ENCODE data around the gene MYH6. TPM values are rescaled to one million over a fixed set of nuclear protein-coding genes. Genes with fewer than 3 reads are reported as not detected.
A peak's percentile ranks its signal among the peaks of the same experiment; 100 is the strongest.

The MYH6 gene
- total RNA-seq, 1 experiment from 2014 or later, result not detected

DNA sequence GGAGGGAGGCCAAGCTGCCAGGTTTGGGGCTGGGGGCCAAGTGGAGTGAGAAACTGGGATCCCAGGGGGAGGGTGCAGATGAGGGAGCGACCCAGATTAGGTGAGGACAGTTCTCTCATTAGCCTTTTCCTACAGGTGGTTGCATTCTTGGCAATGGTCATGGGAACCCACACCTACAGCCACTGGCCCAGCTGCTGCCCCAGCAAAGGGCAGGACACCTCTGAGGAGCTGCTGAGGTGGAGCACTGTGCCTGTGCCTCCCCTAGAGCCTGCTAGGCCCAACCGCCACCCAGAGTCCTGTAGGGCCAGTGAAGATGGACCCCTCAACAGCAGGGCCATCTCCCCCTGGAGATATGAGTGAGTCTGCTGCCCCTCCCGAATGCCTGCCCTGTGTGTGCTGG is 35.0 kb downstream of the MYH6 start:
- no peak for DNase-seq (ENCODE audit: low read depth, low spot score)
- in situ Hi-C loops (cut with HindIII; ENCODE audit: low pct_unique_long_range_greater_than_20kb, low sequenced_read_pairs), result no loop called here

DNA sequence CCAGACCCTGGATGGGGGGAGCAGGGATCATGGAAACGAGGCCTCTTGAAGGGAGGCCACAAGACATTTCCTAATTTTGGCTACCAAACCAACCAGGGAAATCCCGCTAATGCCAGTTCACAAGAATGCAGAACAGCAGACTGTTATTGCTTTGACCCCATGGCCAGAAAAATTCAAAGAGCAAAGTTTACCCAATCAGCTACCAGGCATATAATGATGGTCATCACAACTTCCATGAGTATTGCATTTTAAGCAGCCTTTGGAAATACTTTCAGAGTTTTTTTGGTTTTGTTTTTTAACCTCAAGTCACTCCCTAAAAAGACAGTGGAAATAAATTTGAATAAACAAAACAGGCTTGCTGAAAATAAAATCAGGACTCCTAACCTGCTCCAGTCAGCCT is 35.6 kb downstream of the MYH6 start, which contains the start of gene IL25:
TSS of gene IL25 (plus strand) at position 301 of the 400 bp plus-strand sequence.
- no peak for DNase-seq (ENCODE audit: low read depth, low spot score)
- in situ Hi-C loops (cut with HindIII; ENCODE audit: low pct_unique_long_range_greater_than_20kb, low sequenced_read_pairs), result no loop called here

DNA sequence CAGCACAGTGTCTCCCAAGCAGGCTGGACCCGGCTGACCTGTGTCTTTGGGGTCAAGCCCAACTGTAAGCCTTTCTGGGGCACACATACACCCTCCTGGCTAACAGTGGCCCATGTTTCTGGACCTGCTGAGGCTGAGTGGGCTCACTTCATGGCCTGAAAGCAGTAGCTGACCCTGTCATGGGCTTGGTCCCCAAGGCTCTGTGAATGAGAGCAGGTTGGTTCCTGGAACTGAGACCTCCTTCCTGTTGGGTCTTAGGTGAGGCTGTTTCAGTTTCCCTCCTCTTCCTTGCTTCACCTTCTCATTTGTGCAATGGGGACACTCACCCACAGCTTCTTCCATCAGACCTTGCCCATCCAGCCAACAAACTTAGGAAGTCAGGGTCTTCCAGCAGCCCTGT is 36.2 kb downstream of the MYH6 start:
- DNase-seq (ENCODE audit: low read depth, low spot score), result no peak
- in situ Hi-C loops (cut with HindIII; ENCODE audit: low pct_unique_long_range_greater_than_20kb, low sequenced_read_pairs), result no loop called here

DNA sequence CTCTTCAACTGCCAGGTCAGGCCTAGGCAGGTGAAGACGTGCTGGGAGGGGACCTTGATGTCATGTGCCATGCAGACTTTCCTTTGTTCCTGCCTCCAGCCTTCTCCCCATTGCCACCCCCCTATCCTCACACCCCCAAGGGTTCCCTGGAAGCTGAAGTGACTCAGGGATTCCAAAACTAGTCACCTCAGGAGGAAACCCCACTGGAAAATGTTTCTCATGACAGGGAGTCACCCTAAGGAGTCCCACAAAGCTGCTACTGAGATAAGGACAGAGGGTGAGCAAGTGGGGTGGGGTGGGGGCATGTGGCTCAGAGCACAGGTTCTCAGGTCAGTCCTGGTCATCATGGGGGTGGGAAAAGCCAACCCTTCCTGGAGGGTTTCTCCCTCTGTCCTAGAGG is 37.9 kb downstream of the MYH6 start:
- DNase-seq (ENCODE audit: low read depth, low spot score), result no peak
- in situ Hi-C loops (cut with HindIII; ENCODE audit: low pct_unique_long_range_greater_than_20kb, low sequenced_read_pairs), result no loop called here

DNA sequence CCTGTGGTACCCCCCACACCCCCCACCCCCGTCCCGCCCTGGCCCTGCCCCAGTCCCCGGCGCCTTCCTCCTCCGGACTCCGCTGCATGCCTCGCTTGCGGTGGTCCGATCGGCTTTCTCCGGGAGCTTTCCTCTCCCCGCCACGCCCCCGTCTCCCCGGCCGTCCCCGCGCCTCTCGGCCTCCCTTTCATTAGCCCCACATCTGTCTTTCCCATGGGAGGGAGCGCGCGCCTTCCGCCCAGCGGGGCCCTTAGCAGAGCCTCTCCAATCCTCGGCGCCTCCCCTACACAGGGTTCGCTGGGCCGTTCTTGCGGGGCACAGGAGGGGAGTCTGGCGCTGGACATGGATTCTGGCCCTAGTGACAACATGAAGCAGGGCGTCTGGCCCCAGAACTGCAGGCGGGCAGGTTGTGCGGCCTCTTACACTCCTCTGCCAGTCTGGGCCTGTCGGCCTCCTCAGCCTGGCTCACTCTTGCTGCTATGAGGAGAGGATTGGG is 41.6 kb downstream of the MYH6 start:
- DNase-seq (ENCODE audit: low read depth, low spot score), result no peak
- in situ Hi-C loops (cut with HindIII; ENCODE audit: low pct_unique_long_range_greater_than_20kb, low sequenced_read_pairs), result no loop called here

DNA sequence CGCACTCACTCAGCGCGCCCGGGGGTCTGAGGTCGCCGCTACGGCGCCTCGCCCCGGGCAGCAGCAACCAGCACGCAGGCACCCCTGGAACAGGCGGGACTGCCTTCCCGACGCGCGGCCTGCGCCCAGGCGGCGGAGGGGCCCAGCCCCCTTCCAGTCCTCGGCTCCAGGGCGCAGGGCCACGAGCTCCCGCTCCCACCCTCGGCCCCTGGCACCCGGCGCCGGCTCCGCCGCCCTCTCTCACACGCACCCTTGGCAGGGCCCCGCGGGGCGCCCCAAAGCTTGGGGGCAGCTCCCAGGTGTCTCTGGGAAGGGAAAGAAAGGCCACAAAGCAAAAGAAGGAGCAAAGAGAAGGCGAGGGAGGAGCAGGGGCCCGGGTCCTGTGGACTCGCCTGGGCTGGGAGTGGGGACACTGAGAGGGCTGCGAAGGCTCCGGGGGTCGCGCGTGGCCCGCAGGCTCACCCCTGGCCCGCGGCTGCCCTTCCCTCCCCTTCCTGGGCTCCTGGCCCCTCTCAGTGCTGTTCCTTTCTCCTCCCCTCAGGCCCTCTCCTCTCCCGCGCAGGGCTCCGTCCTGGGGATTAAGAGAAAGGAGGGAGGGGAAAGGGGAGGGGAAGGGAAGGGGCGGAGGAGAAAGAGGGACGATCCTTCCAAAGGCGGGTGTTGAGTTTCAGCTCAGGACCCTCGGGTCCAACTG is 42.2 kb downstream of the MYH6 start:
- in situ Hi-C loops (cut with HindIII; ENCODE audit: low pct_unique_long_range_greater_than_20kb, low sequenced_read_pairs), result no loop called here
- no peak for DNase-seq (ENCODE audit: low read depth, low spot score)

DNA sequence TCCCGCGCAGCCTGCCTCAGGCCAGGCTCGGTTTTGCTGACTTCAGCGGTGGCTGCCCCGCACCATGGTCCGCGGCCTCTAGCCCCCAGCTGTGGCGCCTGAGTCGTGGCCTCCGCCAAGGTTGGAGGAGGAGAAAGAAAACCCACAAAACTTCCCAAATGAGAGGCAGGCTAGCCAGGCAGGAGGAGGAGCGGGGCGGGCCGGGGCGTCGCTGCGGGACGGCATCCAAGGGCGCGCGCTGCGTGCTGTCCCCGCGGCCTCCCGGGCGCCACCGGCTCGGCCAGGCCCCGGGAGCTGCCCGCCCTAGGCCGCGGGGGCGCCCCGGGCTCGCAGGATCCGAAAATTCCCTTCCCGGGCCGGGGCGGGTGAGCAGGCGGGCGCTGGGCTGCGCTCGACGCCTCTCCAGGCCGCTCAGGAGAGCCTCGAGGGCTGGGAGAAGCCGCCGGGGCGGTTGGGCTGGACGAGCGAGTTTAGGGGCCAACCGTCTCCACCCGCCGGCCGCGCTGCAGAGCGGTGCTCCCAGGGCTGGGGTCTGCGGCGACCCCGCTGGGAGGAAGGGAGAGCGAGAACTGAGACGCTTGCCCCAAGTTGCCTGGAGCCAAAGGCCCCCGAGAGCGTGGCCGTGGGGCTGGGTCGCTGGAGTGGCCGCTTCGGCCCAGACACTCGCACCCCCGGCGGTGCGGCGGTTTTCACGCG is 42.9 kb downstream of the MYH6 start, which contains the start of gene EFS:
TSS of gene EFS (minus strand) at position 137 of the 696 bp plus-strand sequence. CDS start 147 bp downstream, outside the sequence.
- DNase-seq (ENCODE audit: low read depth, low spot score), result no peak
- in situ Hi-C loops (cut with HindIII; ENCODE audit: low pct_unique_long_range_greater_than_20kb, low sequenced_read_pairs), result no loop called here

DNA sequence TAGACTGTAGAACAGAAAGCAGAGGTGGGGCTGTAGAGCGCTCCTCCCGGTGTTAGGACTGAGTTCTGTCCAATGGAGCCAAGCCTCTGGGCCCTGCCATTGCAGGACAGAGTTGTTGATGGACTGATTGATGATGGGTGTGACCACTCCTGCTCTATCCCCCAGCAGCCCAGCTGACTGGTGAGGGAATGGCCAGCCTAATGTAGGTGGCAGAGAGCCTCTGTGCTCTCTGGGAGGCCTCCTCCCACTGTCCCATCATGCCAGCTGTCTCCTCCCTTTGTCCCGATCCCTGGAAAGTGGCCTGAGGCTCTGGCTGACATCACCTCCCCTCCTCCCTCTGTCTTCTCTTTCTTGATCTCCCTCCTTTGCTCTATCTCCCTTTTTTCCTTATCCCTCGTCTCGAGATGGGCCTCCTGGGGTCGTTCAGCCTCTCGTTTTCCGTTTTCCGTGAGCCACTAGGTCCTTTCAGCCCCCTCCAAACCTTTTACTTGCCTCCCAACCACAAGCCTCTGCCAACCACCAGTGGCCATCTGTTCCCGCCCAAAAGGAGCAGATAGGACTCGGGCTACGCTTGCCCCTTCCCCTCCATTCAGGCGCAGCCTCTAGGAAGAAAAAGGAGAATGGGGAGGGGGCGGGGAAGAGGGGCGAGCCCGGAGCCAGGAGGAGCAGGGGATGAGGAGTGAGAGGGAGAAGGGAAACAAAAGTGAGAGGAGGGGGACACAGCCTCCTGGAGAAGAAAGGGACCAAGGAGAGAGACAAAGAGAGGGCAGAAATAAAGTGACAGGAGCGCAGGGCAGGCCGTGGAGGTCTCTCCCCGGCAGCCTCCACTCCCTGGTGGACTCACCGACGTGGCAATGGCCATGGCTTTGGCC is 43.7 kb downstream of the MYH6 start:
- in situ Hi-C loops (cut with HindIII; ENCODE audit: low pct_unique_long_range_greater_than_20kb, low sequenced_read_pairs), result no loop called here
- no peak for DNase-seq (ENCODE audit: low read depth, low spot score)

DNA sequence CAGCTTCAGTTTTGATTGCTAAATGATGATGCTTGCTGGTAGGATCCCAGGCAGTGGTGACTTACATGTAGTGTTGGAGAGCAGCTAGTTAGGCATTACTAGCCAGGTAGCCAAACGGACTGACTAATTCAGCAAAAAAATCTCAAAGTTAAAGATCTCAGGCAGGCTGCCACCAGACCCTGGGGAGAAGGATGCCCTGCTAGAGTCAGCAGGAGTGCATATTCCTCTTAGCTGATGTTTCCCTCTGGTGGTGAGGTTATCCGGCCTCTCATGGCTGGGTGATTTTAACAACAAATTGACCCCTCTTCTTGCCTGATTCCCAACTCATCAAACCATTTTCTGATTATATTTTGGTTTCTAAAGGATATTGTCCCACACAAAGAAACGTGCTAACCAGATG is 45.9 kb downstream of the MYH6 start:
- in situ Hi-C loops (cut with HindIII; ENCODE audit: low pct_unique_long_range_greater_than_20kb, low sequenced_read_pairs), result no loop called here
- peak; percentile 15 for DNase-seq (ENCODE audit: low read depth, low spot score)

DNA sequence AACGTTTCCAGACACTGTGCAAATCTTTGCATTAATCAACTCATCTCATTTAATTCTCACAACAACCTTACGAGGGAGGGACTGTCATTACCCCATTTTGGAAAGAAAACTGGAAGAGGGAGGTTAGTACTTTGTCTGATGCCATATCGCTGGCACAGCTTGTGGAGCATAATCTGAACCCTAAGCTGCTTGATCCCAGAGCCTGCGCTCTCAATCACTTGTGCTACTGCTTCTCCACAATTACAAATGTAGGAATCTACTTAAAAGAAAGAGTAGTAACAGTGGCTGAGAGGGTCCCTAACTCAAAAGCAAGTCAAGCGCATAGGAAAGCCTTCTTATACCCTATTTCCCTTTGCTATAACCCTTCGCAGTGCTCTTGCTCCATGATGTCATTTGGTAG is 46.3 kb downstream of the MYH6 start:
- no peak for DNase-seq (ENCODE audit: low read depth, low spot score)
- in situ Hi-C loops (cut with HindIII; ENCODE audit: low pct_unique_long_range_greater_than_20kb, low sequenced_read_pairs), result no loop called here

DNA sequence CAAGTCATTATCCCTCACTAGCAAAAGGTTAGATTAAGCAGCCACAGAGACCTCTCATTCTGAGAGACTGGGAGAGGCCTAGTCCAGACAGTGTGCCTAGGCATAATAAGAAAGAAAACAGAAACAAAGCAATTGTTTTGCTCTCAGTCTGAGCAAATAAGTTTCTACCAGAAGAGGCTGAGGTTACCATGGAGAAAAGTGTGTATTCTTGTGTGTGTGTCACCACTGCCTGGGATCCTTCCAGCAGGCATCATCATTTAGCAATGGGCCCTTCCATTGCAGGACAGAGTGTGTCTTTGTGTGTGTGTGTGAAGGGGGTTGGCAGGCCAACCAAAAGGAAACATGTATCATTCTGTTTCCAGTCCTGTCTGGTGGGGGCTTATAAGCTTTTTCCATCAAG is 46.8 kb downstream of the MYH6 start:
- DNase-seq (ENCODE audit: low read depth, low spot score), result no peak

DNA sequence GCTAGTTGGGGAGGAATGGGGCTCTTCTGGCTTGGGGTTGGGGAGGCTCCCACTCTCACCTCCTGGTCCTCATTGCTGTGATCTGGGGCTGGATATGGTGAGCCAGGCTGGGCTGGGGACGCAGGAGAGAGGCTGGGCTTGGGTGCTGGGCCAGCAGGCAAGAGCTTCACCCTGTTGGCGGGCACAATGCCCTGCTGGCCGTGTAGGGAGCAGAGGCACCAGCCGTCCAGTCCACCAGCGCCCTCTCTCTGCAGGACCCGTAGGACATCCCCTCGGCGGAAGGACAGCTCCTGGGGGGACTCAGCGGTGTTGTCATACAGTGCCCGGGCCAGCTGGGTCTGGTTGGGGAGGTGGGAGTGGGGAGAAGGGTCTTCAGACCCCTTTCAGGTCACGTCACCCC is 47.6 kb downstream of the MYH6 start:
- peak; percentile 61 for DNase-seq (ENCODE audit: low read depth, low spot score)
- in situ Hi-C loops (cut with HindIII; ENCODE audit: low pct_unique_long_range_greater_than_20kb, low sequenced_read_pairs), result no loop called here

More for the DNA sequence above, 46.8 kb downstream of the MYH6 start:
- in situ Hi-C loops (cut with HindIII; ENCODE audit: low pct_unique_long_range_greater_than_20kb, low sequenced_read_pairs), result no loop called here

DNA sequence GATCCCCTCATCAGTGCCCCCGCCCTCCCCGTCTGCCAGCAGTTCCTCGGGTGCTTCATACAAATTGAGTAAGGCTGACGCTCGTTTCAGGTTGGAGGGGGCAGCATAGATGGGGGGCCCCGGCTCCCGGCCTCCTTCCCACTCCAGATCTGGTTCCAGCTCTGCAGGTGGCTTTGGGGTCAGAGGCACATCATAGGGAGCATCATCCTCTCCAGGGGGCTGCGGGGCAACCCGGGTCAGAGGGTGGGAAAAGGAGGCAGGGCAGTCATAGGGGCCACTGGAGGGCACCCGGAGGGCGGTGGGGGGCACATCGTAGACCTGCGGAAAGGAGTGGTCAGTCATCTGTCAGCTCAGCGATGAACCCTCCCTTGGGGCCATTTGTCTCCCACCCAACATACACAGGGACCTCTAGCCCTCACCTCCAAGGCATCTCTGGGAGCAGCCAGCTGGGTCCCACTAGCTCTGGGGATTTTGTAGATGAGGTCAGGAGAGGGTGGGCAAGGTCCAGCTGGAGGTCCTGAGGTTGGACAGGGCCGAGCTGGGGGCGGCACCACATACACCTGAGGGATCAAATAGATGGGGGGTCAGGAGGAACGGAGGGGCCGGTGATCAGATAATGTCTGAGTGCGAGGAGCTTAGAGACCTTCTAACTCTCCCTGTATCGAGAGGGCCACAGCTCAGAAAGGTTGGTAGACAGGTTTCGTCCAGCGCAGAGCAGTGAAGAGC is 48.2 kb downstream of the MYH6 start:
- in situ Hi-C loops (cut with HindIII; ENCODE audit: low pct_unique_long_range_greater_than_20kb, low sequenced_read_pairs), result no loop called here
- no peak for DNase-seq (ENCODE audit: low read depth, low spot score)

DNA sequence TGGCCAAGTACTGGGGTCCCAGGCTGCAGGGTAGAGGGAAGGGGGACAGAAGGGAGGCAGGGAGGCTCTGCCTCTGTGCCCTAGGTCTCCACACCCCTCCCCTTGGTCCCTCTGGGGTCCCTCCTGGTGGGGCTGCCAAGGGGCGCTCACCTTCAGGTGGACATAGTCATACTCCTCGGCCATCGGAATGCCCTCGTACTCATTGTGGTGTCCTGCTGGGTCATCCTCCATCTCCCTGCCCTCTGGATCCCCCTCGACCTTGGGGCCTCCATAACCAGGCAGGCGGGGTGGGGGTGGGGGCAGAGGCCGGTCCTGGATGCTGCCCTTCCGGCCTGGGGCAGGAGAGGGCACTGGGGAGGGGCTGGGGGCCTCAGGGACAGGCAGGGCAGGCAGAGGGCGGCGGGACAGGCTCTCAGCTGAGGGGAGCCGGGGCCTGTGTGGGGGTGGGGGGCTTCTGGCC is 48.9 kb downstream of the MYH6 start:
- in situ Hi-C loops (cut with HindIII; ENCODE audit: low pct_unique_long_range_greater_than_20kb, low sequenced_read_pairs), result no loop called here
- no peak for DNase-seq (ENCODE audit: low read depth, low spot score)

DNA sequence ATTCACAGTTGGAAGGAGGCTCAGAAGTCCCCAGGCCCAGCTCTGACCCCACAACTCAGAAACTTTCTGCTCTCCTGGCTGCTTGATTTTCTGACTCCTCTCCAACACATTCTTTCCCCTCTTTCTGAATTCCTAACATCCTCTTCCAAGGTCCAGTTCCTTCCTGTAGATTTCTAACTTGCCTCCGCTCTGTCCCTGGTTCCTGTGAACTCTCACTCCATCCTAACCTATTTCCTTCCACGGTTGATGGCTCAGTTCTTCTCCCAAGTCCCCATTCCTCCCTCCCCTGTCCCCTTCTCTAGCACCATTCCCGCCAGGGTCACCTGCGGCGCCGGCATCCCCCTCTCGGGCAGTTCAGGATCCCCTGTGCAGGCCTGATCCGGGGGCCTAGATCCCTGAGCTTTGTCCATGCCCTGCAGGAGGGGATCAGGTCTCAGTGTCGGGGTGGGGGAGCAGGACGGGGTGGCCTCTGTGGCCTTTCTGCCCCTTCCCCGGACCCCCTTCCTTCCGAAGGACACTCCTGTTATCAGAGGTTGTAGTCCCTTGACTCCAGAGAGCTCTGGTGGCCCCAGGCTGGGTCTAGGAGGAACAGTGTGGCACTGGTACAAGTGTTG is 49.4 kb downstream of the MYH6 start:
- in situ Hi-C loops (cut with HindIII; ENCODE audit: low pct_unique_long_range_greater_than_20kb, low sequenced_read_pairs), result no loop called here
- no peak for DNase-seq (ENCODE audit: low read depth, low spot score)

DNA sequence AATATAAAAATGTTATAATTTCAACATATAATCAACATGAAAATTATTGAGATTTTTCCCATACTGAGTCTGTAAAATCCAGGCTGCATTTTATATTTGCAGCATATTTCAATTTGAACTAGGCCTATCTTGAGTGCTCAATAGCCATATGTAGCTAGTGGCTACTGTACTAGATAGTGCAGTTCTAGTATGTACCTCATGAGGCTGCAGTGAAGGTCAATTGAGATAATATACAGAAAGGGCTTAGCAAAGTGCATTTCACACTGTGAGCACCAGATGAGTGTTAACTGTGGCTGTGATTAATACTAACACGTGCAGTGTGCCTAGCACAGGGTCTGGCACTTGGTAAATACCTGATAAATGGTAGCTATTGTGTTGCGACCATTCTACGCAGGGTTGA is 50.0 kb downstream of the MYH6 start:
- DNase-seq (ENCODE audit: low read depth, low spot score), result no peak
- in situ Hi-C loops (cut with HindIII; ENCODE audit: low pct_unique_long_range_greater_than_20kb, low sequenced_read_pairs), result no loop called here

DNA sequence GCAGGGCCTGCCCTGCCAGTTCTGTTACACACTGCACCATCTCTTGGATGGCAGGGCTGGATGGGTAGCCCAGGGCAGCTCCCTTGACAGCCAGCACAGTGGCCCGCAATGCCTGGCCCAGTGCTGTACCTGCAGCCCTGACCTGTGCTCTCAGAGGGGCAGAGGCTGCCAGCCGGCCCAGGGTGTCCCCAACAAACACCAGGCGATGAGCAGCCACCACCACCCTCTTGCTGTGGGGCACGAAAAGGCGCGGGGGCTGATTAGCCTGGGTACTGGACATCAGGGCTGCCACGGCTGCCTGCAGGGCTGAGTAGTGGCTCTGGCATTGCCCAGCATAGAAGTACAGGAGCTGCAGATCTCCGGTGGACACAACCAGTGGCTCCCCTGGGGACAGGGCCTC is 50.8 kb downstream of the MYH6 start:
- in situ Hi-C loops (cut with HindIII; ENCODE audit: low pct_unique_long_range_greater_than_20kb, low sequenced_read_pairs), result no loop called here

More for the DNA sequence above, 50.8 kb downstream of the MYH6 start:
- DNase-seq (ENCODE audit: low read depth, low spot score), result no peak

Measured in SK-MEL-5 (cell line).